Erythroblast (primary cell): ENCODE data around the gene CAMK4.

Experiments
- GATA1 ChIP-seq: IDR thresholded peaks from 2 replicates; pipeline ENCODE4 v1.6.1; 2011; ENCODE audit warnings: low read depth, mild to moderate bottlenecking, control low read depth, low read length, moderate library complexity
- POLR2A ChIP-seq: IDR thresholded peaks from 2 replicates; pipeline ENCODE4 v1.6.1; 2011; ENCODE audit warnings: mild to moderate bottlenecking, low read length

DNA sequence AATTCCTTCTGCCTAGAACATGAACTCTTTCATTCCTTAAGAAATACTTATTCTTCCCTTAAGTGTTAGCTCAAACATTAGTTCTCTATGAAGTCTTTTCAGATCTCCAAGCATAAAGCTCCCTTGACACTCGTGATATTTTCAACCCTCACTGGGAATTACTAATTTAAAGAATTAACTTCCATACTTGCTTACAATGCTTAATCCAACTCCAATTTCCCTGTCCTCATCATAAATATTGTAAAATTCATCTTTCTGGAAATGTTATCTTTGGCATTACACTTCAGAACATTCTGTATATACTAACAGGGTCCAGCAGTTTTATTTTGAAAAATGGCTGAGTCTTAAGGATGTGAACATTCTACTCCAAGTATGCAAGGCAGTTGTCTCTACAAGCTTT lies 280.9 kb downstream of the CAMK4 start:
- TF ChIP-seq POLR2A (no peak), GATA1 (no peak)
